ENCODE results near the gene CES3.
"Not testable (repeated sequence)": the region's sequence is repeated elsewhere in the genome, so short reads cannot be mapped to it uniquely, and the experiment has no call there.

CES3 gene

DNA sequence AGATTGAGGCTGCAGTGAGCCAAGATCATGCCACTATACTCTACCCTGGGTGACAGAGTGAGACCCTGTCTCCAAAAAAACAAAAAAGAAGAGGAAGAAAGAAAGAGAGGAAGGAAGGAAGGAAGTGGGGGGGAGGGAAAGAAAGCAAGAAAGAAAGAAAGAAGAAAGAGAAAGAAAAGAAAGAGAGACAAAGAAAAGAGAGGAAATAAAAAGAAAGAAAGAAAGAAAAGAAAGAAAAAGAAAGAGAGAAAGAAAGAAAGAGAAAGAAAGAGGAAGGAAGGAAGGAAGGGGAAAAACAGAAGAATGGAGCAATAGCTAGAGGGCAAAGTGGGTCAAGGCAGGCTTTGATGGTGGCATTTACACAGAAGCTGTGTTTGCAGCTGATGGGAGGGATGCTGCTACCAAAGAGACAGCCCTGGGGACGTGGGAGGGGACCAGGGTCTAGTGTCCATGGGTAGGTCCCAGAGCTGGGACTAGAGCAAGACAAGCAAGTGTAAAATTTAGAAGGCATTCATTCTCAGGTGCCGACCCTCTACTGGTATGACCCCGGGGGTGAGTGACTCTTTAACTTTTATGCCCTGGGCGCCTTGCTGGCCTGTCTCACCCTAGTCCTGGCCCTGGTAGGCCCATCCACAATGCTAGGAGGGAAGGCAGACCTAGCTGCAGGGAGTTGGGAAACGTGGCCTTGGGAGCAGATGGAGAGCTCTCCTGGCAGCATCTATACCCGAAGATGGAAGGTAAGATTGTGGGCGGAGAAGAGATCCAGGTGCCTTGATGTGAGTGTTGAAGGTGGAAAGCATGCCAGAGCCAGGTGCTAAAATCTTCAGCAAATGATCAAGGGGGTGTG is 2.0 kb upstream of the CES3 start:
- TF ChIP-seq POLR2AphosphoS5 (IDR thresholded peaks at IDR 0.05; ENCODE audit: low read depth, low read length) (no peak), TAF1 (IDR thresholded peaks at IDR 0.05; ENCODE audit: borderline replicate concordance, low read depth, low read length) (no peak), POLR2A (IDR thresholded peaks at IDR 0.05; ENCODE audit: low read depth, low read length) (no peak)
- DNase-seq (ENCODE audit: insufficient read length) (no peak), FAIRE-seq (no peak)

DNA sequence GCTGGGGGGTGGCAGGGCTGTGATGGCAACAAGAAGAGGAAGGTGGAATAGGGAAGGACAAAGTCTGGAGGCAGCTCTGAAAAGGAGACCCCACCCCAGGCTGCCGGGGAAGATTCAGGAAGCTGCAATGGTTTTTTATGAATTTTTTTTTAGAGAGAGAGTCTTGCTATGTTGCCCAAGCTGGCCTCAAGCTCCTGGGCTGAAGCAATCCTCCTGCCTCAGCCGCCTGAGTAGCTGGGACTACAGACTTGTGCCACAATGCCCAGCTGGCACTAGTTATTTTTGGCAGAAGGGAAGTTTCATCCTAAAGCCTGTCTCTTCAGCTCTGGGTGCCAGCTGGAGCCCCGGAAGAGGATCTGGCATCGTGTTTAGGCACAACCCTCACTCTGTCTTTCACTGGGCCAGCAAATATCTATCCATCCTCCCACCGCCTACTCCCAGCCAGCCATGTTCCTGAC is 1.3 kb upstream of the CES3 start:
- TF ChIP-seq POLR2AphosphoS5 (IDR thresholded peaks at IDR 0.05; ENCODE audit: low read depth, low read length) (no peak), POLR2A (IDR thresholded peaks at IDR 0.05; ENCODE audit: low read depth, low read length) (no peak), TAF1 (IDR thresholded peaks at IDR 0.05; ENCODE audit: borderline replicate concordance, low read depth, low read length) (no peak)
- DNase-seq (ENCODE audit: insufficient read length) (no peak), FAIRE-seq (no peak)

DNA sequence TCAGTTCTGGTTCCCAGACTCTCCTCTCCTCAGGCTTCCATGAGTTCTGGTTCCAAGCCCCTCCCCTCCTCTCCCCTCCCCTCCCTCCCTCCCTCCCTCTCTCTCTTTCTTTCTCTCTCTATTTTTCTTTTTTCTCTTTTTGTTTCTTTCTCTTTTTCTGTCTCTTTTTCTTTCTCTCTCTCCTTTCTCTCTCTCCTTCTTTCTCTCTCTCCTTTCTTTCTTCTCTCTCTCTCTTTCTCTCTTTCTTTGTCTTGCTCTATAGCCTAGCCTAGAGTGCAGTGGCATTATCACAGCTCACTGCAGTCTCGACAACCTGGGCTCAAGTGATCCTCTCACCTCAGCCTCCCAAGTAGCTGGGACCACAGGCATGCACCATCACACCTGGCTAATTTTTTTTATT is 796 bp upstream of the CES3 start:
- no peak for FAIRE-seq
- TF ChIP-seq TAF1 (IDR thresholded peaks at IDR 0.05; ENCODE audit: borderline replicate concordance, low read depth, low read length) (no peak), POLR2A (IDR thresholded peaks at IDR 0.05; ENCODE audit: low read depth, low read length) (no peak), POLR2AphosphoS5 (IDR thresholded peaks at IDR 0.05; ENCODE audit: low read depth, low read length) (no peak)
- DNase-seq (ENCODE audit: insufficient read length) = no peak

DNA sequence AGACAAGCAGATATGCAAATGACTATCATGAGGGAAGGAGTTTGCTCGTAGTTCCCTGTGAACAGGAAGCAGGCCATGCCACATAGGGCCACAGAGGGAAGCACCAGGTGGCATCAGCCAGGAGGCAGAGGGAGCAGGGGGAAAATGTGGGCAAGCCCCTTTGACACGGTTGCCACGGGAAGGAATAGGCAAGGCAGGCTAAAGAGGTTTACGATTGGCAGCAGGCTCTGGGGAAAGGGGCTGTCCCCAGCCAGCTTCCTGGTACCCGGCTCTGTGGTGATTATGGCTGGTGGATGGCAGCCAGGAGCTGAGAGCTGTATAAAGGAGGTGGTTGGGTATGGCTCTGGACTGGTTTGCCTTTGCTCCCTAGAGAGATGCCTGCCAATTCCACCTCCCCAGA is 848 bp downstream of the CES3 start:
- DNase-seq (ENCODE audit: insufficient read length) (no peak), FAIRE-seq (peak; percentile 51)
- no peak for TF ChIP-seq POLR2A (IDR thresholded peaks at IDR 0.05; ENCODE audit: low read depth, low read length)

DNA sequence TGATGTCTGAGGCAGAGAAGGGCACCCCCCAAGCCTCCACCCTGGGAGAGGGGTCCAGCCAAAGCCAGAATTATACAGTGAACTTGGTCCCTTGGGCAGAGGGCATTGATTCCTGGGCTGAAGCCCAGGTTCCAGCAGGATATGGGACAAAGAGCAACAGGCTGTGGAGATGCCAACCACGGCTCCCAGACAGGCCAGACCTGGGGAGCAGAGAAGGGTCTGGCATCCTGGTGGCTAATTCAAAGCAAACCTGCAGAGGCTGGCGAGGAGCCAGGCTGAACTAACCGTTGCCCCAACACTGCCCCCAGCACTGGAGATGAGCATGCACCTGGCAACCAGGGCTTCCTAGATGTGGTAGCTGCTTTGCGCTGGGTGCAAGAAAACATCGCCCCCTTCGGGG is 3.0 kb downstream of the CES3 start:
- DNase-seq (ENCODE audit: insufficient read length) (no peak), FAIRE-seq (no peak)
- TF ChIP-seq TAF1 (IDR thresholded peaks at IDR 0.05; ENCODE audit: borderline replicate concordance, low read depth, low read length) = no peak
- no peak for TF ChIP-seq POLR2A (IDR thresholded peaks at IDR 0.05; ENCODE audit: low read depth, low read length)
- no peak for TF ChIP-seq POLR2AphosphoS5 (IDR thresholded peaks at IDR 0.05; ENCODE audit: low read depth, low read length)

DNA sequence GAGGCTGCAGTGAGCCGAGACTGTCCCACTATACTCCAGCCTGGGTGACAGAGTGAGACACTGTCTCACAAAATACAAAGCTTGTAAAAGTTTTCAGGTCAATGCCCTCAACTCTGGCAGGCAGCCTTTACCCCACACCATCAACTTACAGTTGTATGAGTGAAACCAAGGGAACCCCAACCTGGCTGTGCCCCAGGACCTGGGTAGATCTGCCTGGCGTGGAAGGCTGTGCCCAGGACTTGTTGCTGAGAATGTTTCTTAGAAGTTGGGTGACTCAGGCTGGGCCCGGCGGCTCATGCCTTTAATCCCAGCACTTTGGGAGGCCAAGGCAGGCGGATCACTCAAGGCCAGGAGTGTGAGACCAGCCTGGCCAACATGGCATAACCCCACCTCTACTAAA is 7.8 kb downstream of the CES3 start:
- no peak for TF ChIP-seq POLR2A (IDR thresholded peaks at IDR 0.05; ENCODE audit: low read depth, low read length)
- TF ChIP-seq POLR2AphosphoS5 (IDR thresholded peaks at IDR 0.05; ENCODE audit: low read depth, low read length) = no peak
- no peak for TF ChIP-seq TAF1 (IDR thresholded peaks at IDR 0.05; ENCODE audit: borderline replicate concordance, low read depth, low read length)
- no peak for FAIRE-seq

DNA sequence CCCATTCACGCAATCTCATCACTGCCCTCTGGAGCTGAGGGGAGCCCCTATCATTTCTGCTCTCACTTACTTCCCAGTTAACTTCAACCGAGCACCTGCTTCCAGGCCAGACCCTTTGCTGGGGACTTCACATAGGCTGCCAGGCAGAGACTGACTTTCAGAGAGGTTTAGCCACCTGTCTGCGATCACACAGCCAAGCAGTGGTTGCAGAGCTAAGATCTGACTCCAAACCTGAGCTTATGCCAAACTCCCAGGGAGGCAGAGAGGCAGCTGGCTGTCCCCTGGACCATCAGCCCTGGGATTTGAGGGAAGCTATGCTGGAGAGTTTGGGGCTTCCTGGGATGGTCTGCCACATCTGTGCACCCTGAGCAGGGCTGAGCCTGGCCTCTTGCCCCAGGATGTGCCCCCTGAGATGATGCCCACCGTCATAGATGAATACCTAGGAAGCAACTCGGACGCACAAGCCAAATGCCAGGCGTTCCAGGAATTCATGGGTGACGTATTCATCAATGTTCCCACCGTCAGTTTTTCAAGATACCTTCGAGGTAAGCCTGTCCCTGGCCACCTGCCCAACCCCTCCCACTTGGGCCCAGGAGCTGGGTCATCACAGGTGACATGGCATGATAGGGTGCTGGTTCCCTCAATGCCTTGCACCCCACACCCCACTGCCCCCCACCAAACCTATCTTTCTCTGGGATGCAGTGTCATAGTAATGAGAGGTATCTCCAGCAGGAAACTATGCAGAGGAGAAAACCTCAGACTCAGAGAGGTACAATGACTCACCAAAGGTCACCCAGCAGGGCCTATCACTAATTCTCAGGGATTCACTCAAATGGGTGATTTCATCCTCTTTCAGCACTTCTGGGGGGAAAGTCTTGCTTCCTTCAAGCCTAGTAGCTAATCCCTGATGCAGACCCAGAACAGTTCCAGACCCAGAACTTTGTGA is 10.0 kb downstream of the CES3 start:
- FAIRE-seq (no peak), DNase-seq (ENCODE audit: insufficient read length) (no peak)
- TF ChIP-seq POLR2A (IDR thresholded peaks at IDR 0.05; ENCODE audit: low read depth, low read length) (no peak), TAF1 (IDR thresholded peaks at IDR 0.05; ENCODE audit: borderline replicate concordance, low read depth, low read length) (no peak), POLR2AphosphoS5 (IDR thresholded peaks at IDR 0.05; ENCODE audit: low read depth, low read length) (no peak)

More for the DNA sequence above, 7.8 kb downstream of the CES3 start:
- no peak for DNase-seq (ENCODE audit: insufficient read length)

DNA sequence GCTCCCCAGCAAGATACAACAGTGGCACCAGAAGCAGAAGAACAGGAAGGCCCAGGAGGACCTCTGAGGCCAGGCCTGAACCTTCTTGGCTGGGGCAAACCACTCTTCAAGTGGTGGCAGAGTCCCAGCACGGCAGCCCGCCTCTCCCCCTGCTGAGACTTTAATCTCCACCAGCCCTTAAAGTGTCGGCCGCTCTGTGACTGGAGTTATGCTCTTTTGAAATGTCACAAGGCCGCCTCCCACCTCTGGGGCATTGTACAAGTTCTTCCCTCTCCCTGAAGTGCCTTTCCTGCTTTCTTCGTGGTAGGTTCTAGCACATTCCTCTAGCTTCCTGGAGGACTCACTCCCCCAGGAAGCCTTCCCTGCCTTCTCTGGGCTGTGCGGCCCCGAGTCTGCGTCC is 11.9 kb downstream of the CES3 start:
- no peak for DNase-seq (ENCODE audit: insufficient read length)
- FAIRE-seq = no peak
- TF ChIP-seq TAF1 (IDR thresholded peaks at IDR 0.05; ENCODE audit: borderline replicate concordance, low read depth, low read length) (no peak), POLR2A (IDR thresholded peaks at IDR 0.05; ENCODE audit: low read depth, low read length) (no peak), POLR2AphosphoS5 (IDR thresholded peaks at IDR 0.05; ENCODE audit: low read depth, low read length) (no peak)

DNA sequence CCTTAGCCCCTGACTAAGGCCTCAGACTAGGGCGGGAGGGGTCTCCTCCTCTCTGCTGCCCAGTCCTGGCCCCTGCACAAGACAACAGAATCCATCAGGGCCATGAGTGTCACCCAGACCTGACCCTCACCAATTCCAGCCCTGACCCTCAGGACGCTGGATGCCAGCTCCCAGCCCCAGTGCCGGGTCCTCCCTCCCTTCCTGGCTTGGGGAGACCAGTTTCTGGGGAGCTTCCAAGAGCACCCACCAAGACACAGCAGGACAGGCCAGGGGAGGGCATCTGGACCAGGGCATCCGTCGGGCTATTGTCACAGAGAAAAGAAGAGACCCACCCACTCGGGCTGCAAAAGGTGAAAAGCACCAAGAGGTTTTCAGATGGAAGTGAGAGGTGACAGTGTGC is 12.7 kb downstream of the CES3 start:
- TF ChIP-seq TAF1 (IDR thresholded peaks at IDR 0.05; ENCODE audit: borderline replicate concordance, low read depth, low read length) (no peak), POLR2AphosphoS5 (IDR thresholded peaks at IDR 0.05; ENCODE audit: low read depth, low read length) (no peak)
- FAIRE-seq (no peak), DNase-seq (ENCODE audit: insufficient read length) (no peak)

DNA sequence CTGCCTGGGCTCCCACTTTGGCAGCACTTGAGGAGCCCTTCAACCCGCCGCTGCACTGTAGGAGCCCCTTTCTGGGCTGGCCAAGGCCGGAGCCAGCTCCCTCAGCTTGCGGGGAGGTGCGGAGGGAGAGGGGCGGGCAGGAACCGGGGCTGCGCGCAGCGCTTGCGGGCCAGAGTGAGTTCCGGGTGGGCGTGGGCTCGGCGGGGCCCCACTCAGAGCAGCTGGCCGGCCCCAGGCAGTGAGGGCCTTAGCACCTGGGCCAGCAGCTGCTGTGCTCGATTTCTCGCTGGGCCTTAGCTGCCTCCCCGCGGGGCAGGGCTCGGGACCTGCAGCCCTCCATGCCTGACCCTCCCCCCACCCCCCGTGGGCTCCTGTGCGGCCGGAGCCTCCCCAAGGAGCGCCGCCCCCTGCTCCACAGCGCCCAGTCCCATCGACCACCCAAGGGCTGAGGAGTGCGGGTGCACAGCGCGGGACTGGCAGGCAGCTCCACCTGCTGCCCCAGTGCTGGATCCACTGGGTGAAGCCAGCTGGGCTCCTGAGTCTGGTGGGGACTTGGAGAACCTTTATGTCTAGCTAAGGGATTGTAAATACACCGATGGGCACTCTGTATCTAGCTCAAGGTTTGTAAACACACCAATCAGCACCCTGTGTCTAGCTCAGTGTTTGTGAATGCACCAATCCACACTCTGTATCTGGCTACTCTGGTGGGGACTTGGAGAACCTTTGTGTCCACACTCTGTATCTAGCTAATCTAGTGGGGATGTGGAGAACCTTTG is 13.3 kb downstream of the CES3 start:
- not testable (repeated sequence) for FAIRE-seq; DNase-seq (ENCODE audit: insufficient read length)

DNA sequence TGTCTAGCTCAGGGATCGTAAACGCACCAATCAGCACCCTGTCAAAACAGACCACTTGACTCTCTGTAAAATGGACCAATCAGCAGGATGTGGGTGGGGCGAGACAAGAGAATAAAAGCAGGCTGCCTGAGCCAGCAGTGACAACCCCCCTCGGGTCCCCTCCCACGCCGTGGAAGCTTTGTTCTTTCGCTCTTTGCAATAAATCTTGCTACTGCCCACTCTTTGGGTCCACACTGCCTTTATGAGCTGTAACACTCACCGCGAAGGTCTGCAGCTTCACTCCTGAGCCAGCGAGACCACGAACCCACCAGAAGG is 13.8 kb downstream of the CES3 start:
- not testable (repeated sequence) for DNase-seq (ENCODE audit: insufficient read length); FAIRE-seq
